ENCODE measurements around the gene ARHGAP30.

Gene ARHGAP30

DNA sequence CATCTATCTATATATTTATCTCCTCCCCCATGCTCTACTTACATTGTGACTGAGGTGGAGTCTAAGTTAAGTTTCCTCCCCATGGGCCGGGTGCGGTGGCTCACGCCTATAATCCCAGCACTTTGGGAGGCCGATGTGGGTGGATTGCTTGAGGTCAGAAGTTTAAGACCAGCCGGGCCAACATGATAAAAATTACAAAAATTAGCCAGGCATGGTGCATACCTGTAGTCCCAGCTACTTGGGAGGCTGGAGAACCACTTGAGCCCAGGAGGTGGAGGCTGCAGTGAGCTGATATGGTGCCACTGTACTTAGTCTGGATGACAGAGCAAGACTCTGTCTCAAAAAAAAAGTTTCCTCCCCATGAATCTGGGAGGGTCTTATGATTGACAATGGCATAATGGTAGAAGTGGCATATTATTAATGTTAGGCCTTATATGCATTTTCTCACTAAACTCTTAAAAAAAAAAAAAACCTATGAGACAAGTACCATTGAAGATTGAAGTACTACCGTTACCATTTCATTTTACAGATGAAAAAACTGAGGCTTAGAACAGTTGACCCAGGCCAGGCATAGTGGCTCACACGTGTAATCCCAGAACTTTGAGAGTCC lies 60.0 kb downstream of the ARHGAP30 start:
- Histone ChIP-seq H3K27ac (ENCODE audit: low read depth, low read length) (no peak overlapping the region), H4K20me1 (ENCODE audit: control insufficient read depth, insufficient read depth, low read depth, low read length) (no peaks in the 10 kb centered on the region), H3F3A (ENCODE audit: control insufficient read depth, insufficient read depth) (peaks cover 6% of the 10 kb centered on the region), H3K79me2 (ENCODE audit: control insufficient read depth, low read length) (peaks cover 11% of the 10 kb centered on the region; the same call in 1 of the 2 replicates), H3K9me2 (replicated peaks; ENCODE audit: control insufficient read depth, low read length) (no peaks in the 10 kb centered on the region), H3K27me3 (ENCODE audit: control insufficient read depth, low read length) (no peaks in the 10 kb centered on the region), H3K4me3 (ENCODE audit: low read length) (no peak overlapping the region), H3K36me3 (ENCODE audit: control insufficient read depth, low read length) (0 out of 2 replicates have a peak, but pooled peaks cover 3% of the 10 kb centered on the region), H3K9me3 (ENCODE audit: control insufficient read depth, insufficient read depth, low read length) (no peaks in the 10 kb centered on the region), H3K4me1 (ENCODE audit: control insufficient read depth, low read length) (peaks cover 26% of the 10 kb centered on the region), H3K4me2 (ENCODE audit: low read length) (no peak overlapping the region)
- TF ChIP-seq, protein P1, sequence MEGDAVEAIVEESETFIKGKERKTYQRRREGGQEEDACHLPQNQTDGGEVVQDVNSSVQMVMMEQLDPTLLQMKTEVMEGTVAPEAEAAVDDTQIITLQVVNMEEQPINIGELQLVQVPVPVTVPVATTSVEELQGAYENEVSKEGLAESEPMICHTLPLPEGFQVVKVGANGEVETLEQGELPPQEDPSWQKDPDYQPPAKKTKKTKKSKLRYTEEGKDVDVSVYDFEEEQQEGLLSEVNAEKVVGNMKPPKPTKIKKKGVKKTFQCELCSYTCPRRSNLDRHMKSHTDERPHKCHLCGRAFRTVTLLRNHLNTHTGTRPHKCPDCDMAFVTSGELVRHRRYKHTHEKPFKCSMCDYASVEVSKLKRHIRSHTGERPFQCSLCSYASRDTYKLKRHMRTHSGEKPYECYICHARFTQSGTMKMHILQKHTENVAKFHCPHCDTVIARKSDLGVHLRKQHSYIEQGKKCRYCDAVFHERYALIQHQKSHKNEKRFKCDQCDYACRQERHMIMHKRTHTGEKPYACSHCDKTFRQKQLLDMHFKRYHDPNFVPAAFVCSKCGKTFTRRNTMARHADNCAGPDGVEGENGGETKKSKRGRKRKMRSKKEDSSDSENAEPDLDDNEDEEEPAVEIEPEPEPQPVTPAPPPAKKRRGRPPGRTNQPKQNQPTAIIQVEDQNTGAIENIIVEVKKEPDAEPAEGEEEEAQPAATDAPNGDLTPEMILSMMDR (IDR thresholded peaks at IDR 0.05; ENCODE audit: low read depth, low read length, poor library complexity, severe bottlenecking) = no peak
- TF ChIP-seq EZH2phosphoT487 (IDR thresholded peaks at IDR 0.05; ENCODE audit: borderline replicate concordance, low read length) = no peak

DNA sequence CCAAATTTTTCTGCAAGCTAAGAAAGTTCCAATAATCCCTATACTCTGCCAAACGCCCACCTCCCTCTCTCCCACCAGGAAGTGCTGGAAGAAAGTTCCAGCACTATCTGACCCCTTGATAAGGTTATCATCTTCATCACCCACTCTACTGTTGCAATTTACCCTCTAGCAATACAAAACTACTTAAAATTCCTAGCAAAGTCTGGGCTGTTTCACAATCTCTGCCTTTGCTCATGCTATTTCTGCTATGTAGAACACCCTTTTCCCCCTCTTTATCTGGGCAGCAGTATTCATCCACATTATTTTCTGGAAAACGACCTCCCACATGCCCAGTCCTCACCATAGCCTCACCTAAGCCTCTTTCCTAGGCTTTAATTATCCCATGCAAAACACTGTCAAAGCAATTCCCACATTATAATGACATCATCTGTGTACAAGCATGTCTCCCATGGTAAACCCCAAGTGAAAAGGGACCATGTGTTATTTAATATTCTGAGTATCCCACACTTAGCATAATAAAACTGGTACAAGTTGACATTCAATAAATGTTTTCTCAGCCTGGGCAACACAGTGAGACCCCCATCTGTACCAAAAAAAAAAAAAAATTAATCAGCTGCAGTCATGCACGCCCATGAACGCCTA lies 60.7 kb downstream of the ARHGAP30 start:
- H3K9me2 ChIP-seq (replicated peaks; ENCODE audit: control insufficient read depth, low read length) = no peaks in the 10 kb centered on the region
- no peak overlapping the region for H3K4me3 ChIP-seq (ENCODE audit: low read length)
- peaks cover 9% of the 10 kb centered on the region; the same call in 1 of the 2 replicates for H3K79me2 ChIP-seq (ENCODE audit: control insufficient read depth, low read length)
- H3F3A ChIP-seq (ENCODE audit: control insufficient read depth, insufficient read depth) = peaks cover 4% of the 10 kb centered on the region
- no peaks in the 10 kb centered on the region for H4K20me1 ChIP-seq (ENCODE audit: control insufficient read depth, insufficient read depth, low read depth, low read length)
- no peaks in the 10 kb centered on the region for H3K9me3 ChIP-seq (ENCODE audit: control insufficient read depth, insufficient read depth, low read length)
- 0 out of 2 replicates have a peak, but pooled peaks cover 3% of the 10 kb centered on the region for H3K36me3 ChIP-seq (ENCODE audit: control insufficient read depth, low read length)
- no peaks in the 10 kb centered on the region for H3K27me3 ChIP-seq (ENCODE audit: control insufficient read depth, low read length)
- TF ChIP-seq, protein P1 (IDR thresholded peaks at IDR 0.05; ENCODE audit: low read depth, low read length, poor library complexity, severe bottlenecking) = no peak
- no peak for TF ChIP-seq EZH2phosphoT487 (IDR thresholded peaks at IDR 0.05; ENCODE audit: borderline replicate concordance, low read length)
- H3K4me2 ChIP-seq (ENCODE audit: low read length) = no peak overlapping the region
- H3K4me1 ChIP-seq (ENCODE audit: control insufficient read depth, low read length) = peaks cover 21% of the 10 kb centered on the region
- no peak overlapping the region for H3K27ac ChIP-seq (ENCODE audit: low read depth, low read length)

DNA sequence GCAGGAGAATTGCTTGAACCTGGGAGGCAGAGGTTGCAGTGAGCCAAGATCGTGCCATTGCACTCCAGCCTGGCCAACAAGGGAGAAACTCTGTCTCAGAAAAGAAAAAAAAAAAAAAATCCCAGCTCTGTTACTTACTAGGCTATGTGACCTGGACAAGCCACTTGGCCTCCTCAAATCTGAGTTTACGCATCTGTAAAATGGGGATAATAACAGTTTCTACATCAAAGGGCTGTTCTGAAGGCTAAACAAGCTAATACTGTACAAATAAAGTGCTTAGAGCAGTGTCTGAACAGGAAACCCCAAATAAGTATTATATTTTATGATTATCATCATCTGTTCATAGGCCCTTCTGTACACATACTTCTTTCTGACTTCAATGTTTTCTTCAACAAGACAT lies 62.3 kb downstream of the ARHGAP30 start:
- Histone ChIP-seq H3K4me1 (ENCODE audit: control insufficient read depth, low read length) (peaks cover 5% of the 10 kb centered on the region), H3F3A (ENCODE audit: control insufficient read depth, insufficient read depth) (0 out of 2 replicates have a peak, but pooled peaks cover 3% of the 10 kb centered on the region), H3K79me2 (ENCODE audit: control insufficient read depth, low read length) (0 out of 2 replicates have a peak, but pooled peaks cover 2% of the 10 kb centered on the region), H3K9me3 (ENCODE audit: control insufficient read depth, insufficient read depth, low read length) (no peaks in the 10 kb centered on the region), H3K4me3 (ENCODE audit: low read length) (no peak overlapping the region), H4K20me1 (ENCODE audit: control insufficient read depth, insufficient read depth, low read depth, low read length) (no peaks in the 10 kb centered on the region), H3K27ac (ENCODE audit: low read depth, low read length) (no peak overlapping the region), H3K9me2 (replicated peaks; ENCODE audit: control insufficient read depth, low read length) (no peaks in the 10 kb centered on the region), H3K27me3 (ENCODE audit: control insufficient read depth, low read length) (no peaks in the 10 kb centered on the region), H3K4me2 (ENCODE audit: low read length) (no peak overlapping the region), H3K36me3 (ENCODE audit: control insufficient read depth, low read length) (no peaks in the 10 kb centered on the region)
- no peak for TF ChIP-seq EZH2phosphoT487 (IDR thresholded peaks at IDR 0.05; ENCODE audit: borderline replicate concordance, low read length)
- TF ChIP-seq, protein P1 (IDR thresholded peaks at IDR 0.05; ENCODE audit: low read depth, low read length, poor library complexity, severe bottlenecking) = no peak

Measured in DOHH2 (cell line).